CD14-positive monocyte (primary cell): ENCODE data around the gene PDPK1. TPM values are rescaled to one million over a fixed set of nuclear protein-coding genes. Genes with fewer than 3 reads are reported as not detected.
A peak's percentile ranks its signal among the peaks of the same experiment; 100 is the strongest.
"Not testable (repeated sequence)": the region's sequence is repeated elsewhere in the genome, so short reads cannot be mapped to it uniquely, and the experiment has no call there.

ENCODE experiments used
- DNase-seq, 3 donors: peaks; one replicate each; pipeline ENCODE4 v3.0.0-alpha.2; 2011 to 2022
- H2AFZ ChIP-seq: 2 replicates; pipeline ENCODE4 v1.6.0; 2012; ENCODE audit warnings: mild to moderate bottlenecking, low read depth, low read length, inconsistent platforms; ENCODE audit not compliant: insufficient read depth, poor library complexity, severe bottlenecking
- H3K27ac ChIP-seq, 2 donors: 1 replicate in 1 of 2; 2 replicates in 1 of 2; pipeline ENCODE4 v1.5.1; 2012 to 2013; ENCODE audit warnings: low read length in 2 of 2, control low read depth in 1 of 2, inconsistent platforms in 1 of 2, low read depth in 1 of 2, mild to moderate bottlenecking in 1 of 2
- H3K27me3 ChIP-seq, 2 donors: one replicate each; pipeline versions ENCODE4 v1.6.0 to v1.6.1; 2011 to 2013; ENCODE audit warnings: low read length in 2 of 2; ENCODE audit not compliant: control insufficient read depth in 2 of 2, insufficient read depth in 2 of 2
- H3K36me3 ChIP-seq, 2 donors: replicated peaks in 1 of 2; 1 replicate in 1 of 2; 2 replicates in 1 of 2; pipeline versions ENCODE4 v1.5.1 to v1.6.1; 2012 to 2013; ENCODE audit warnings: low read length in 2 of 2, control low read depth in 1 of 2, inconsistent platforms in 1 of 2, mild to moderate bottlenecking in 1 of 2; ENCODE audit not compliant: insufficient read depth in 2 of 2, control insufficient read depth in 1 of 2
- H3K4me1 ChIP-seq, 2 donors: 1 replicate in 1 of 2; 2 replicates in 1 of 2; pipeline versions ENCODE4 v1.5.1 to v1.6.1; 2012 to 2013; ENCODE audit warnings: low read length in 2 of 2, control low read depth in 1 of 2, inconsistent platforms in 1 of 2, mild to moderate bottlenecking in 1 of 2, moderate library complexity in 1 of 2; ENCODE audit not compliant: insufficient read depth in 2 of 2, control insufficient read depth in 1 of 2
- H3K4me2 ChIP-seq: replicated peaks from 2 replicates; pipeline ENCODE3; 2012; ENCODE audit warnings: low read length, moderate library complexity, mild to moderate bottlenecking; ENCODE audit not compliant: poor library complexity, severe bottlenecking; ENCODE audit errors: extremely low read depth
- H3K4me3 ChIP-seq, 3 experiments: fragments of 200-600 bp in 1 of 3; sonication (generic) in 1 of 3; replicated peaks in 1 of 3; 1 replicate in 2 of 3; 2 replicates in 1 of 3; pipeline ENCODE4 v1.5.1; 2011 to 2013; ENCODE audit warnings: low read length in 3 of 3, mild to moderate bottlenecking in 3 of 3, control low read depth in 2 of 3, low read depth in 2 of 3, inconsistent platforms in 1 of 3, moderate library complexity in 1 of 3
- H3K79me2 ChIP-seq: 2 replicates; pipeline ENCODE4 v1.6.0; 2012; ENCODE audit warnings: mild to moderate bottlenecking, control low read depth, inconsistent platforms, low read length, moderate library complexity; ENCODE audit not compliant: insufficient read depth
- H3K9ac ChIP-seq: 2 replicates; pipeline ENCODE4 v1.6.0; 2017; ENCODE audit warnings: low read length, mild to moderate bottlenecking; ENCODE audit not compliant: insufficient read depth, poor library complexity, severe bottlenecking
- H3K9me3 ChIP-seq, 2 donors: replicated peaks in 1 of 2; 1 replicate in 1 of 2; 2 replicates in 1 of 2; pipeline versions ENCODE4 v1.5.1 to v1.6.1; 2012 to 2013; ENCODE audit warnings: low read length in 2 of 2, control low read depth in 1 of 2; ENCODE audit not compliant: control insufficient read depth in 1 of 2, insufficient read depth in 1 of 2
- H4K20me1 ChIP-seq: 2 replicates; pipeline ENCODE4 v1.6.0; 2012; ENCODE audit warnings: mild to moderate bottlenecking, low read length, control low read depth, moderate library complexity; ENCODE audit not compliant: insufficient read depth
- H3K27ac Mint-ChIP-seq, 7 donors: one replicate each; pipeline ENCODE4 v1.8.0; 2020; ENCODE audit warnings: mild to moderate bottlenecking in 7 of 7, mixed read lengths in 7 of 7, moderate library complexity in 6 of 7, inconsistent platforms in 2 of 7
- H3K27me3 Mint-ChIP-seq, 3 donors: one replicate each; pipeline ENCODE4 v1.8.0; 2021 to 2022; ENCODE audit warnings: low read depth in 3 of 3, mild to moderate bottlenecking in 3 of 3, mixed read lengths in 3 of 3, moderate library complexity in 3 of 3, inconsistent platforms in 1 of 3
- H3K36me3 Mint-ChIP-seq, 2 donors: one replicate each; pipeline ENCODE4 v1.8.0; 2020; ENCODE audit warnings: mixed read lengths in 2 of 2, inconsistent platforms in 1 of 2, mild to moderate bottlenecking in 1 of 2
- H3K4me1 Mint-ChIP-seq: one replicate; pipeline ENCODE4 v1.8.0; 2020; ENCODE audit warnings: mild to moderate bottlenecking, mixed read lengths
- H3K4me3 Mint-ChIP-seq, 2 donors: one replicate each; pipeline ENCODE4 v1.8.0; 2020; ENCODE audit warnings: mild to moderate bottlenecking in 2 of 2, mixed read lengths in 2 of 2, moderate library complexity in 1 of 2
- H3K9me3 Mint-ChIP-seq, 7 donors: one replicate each; pipeline ENCODE4 v1.8.0; 2020 to 2022; ENCODE audit warnings: mixed read lengths in 7 of 7, mild to moderate bottlenecking in 6 of 7, moderate library complexity in 6 of 7, inconsistent platforms in 2 of 7
- CTCF ChIP-seq: fragments of 200-600 bp; IDR thresholded peaks from one replicate; pipeline ENCODE4 v1.8.0; 2022; ENCODE audit warnings: antibody characterized with exemption, mild to moderate bottlenecking
- WGBS: methylation state at CpG from one replicate; pipeline ENCODE4 v1.1.5; 2013; ENCODE audit warnings: missing lambda C conversion rate; ENCODE audit not compliant: insufficient coverage; 5-methylcytosine and 5-hydroxymethylcytosine counted together
- intact Hi-C, 2 donors: fragments of 100-400 bp; cut with micrococcal nuclease; formaldehyde crosslinking; loops; one replicate each; pipeline versions ENCODE4 v1.15.0 to v1.15.1; 2023
- polyA plus RNA-seq, 3 donors: library from polyadenylated mRNA; depleted of rRNA in 1 of 3; unstranded in 2 of 3; stranded (reverse) in 1 of 3; fragments of 300-500 nt in 2 of 3; fragments of >200 nt in 1 of 3; fragmentation: Illumina TruSeq in 2 of 3; gene quantifications; 1 replicate in 2 of 3; 2 replicates in 1 of 3; pipeline ENCODE4 v1.2.3, GENCODE V29; 2012 to 2021

PDPK1 gene
- polyA plus RNA-seq, 3 donors: 35.6 to 45.9 (median 38.6) TPM

- H3K9me3 ChIP-seq, H3K4me2 ChIP-seq, H2AFZ ChIP-seq, intact Hi-C loops, H3K27me3 ChIP-seq, DNase-seq, H3K27me3 Mint-ChIP-seq, H4K20me1 ChIP-seq, H3K4me3 Mint-ChIP-seq, H3K4me1 Mint-ChIP-seq, H3K9ac ChIP-seq, H3K4me1 ChIP-seq, H3K36me3 Mint-ChIP-seq, H3K27ac Mint-ChIP-seq, H3K4me3 ChIP-seq, H3K9me3 Mint-ChIP-seq, H3K79me2 ChIP-seq, H3K36me3 ChIP-seq: not testable (repeated sequence)
- peak; percentile 39 for TF ChIP-seq CTCF
- H3K27ac ChIP-seq: peak overlapping the region in 1 of 2 donors; percentile 57
- no CpG with 5 or more reads among the region's 12 CpGs for WGBS
Measured at GRCh38 chr16:2639071-2639721, 101.4 kb downstream of the PDPK1 start.

GRCh38 chr16:2639722-2640072 is 101.9 kb downstream of the PDPK1 start:
- H3K36me3 Mint-ChIP-seq, H3K9me3 Mint-ChIP-seq, H3K4me3 ChIP-seq, H3K27me3 Mint-ChIP-seq, H3K4me2 ChIP-seq, H3K4me1 Mint-ChIP-seq, H2AFZ ChIP-seq, H3K4me1 ChIP-seq, H3K79me2 ChIP-seq, H3K9me3 ChIP-seq, DNase-seq, H3K27me3 ChIP-seq, H3K4me3 Mint-ChIP-seq, H3K36me3 ChIP-seq, H3K27ac Mint-ChIP-seq, intact Hi-C loops, H3K9ac ChIP-seq, H4K20me1 ChIP-seq: not testable (repeated sequence)
- no CpG with 5 or more reads among the region's 9 CpGs for WGBS
- peak overlapping the region in 1 of 2 donors; percentile 57 for H3K27ac ChIP-seq

GRCh38 chr16:2642561-2642960 is 104.7 kb downstream of the PDPK1 start:
- H3K27ac Mint-ChIP-seq, H4K20me1 ChIP-seq, H3K27me3 ChIP-seq, H3K9ac ChIP-seq, intact Hi-C loops, H3K27me3 Mint-ChIP-seq, H3K4me1 Mint-ChIP-seq, H3K36me3 Mint-ChIP-seq, DNase-seq, H3K4me1 ChIP-seq, H3K4me3 Mint-ChIP-seq, H3K9me3 ChIP-seq, H3K4me3 ChIP-seq, H3K27ac ChIP-seq, H3K4me2 ChIP-seq, H2AFZ ChIP-seq, H3K79me2 ChIP-seq, H3K9me3 Mint-ChIP-seq, H3K36me3 ChIP-seq: not testable (repeated sequence)
- WGBS: no CpG with 5 or more reads among the region's 17 CpGs

GRCh38 chr16:2644754-2645453 is 107.1 kb downstream of the PDPK1 start:
- H3K9me3 ChIP-seq, H3K4me1 ChIP-seq, H3K79me2 ChIP-seq, H3K36me3 Mint-ChIP-seq, H3K4me3 Mint-ChIP-seq, H3K27ac Mint-ChIP-seq, H4K20me1 ChIP-seq, H3K9ac ChIP-seq, H3K27ac ChIP-seq, H3K4me3 ChIP-seq, H3K27me3 ChIP-seq, H2AFZ ChIP-seq, H3K9me3 Mint-ChIP-seq, H3K36me3 ChIP-seq, DNase-seq, H3K4me2 ChIP-seq, H3K4me1 Mint-ChIP-seq, intact Hi-C loops, H3K27me3 Mint-ChIP-seq: not testable (repeated sequence)
- no CpG with 5 or more reads among the region's 12 CpGs for WGBS
